GM21367 (cell line): ENCODE results near the gene SP140.
A peak's percentile ranks its signal among the peaks of the same experiment; 100 is the strongest.
"Not testable (repeated sequence)": the region's sequence is repeated elsewhere in the genome, so short reads cannot be mapped to it uniquely, and the experiment has no call there.

ENCODE experiments used
- ATAC-seq: cut with Tn5 transposase; IDR thresholded peaks from one replicate; pipeline ENCODE4 v1.9.1; 2021; ENCODE audit not compliant: unreplicated experiment

SP140 gene

GRCh38 chr2:230325316-230326243 is 100.0 kb downstream of the SP140 start:
- ATAC-seq: no peak

GRCh38 chr2:230326453-230327417 is 101.2 kb downstream of the SP140 start, which contains the start of gene SP140L:
Gene SP140L, plus strand, starts transcription at chr2:230327193. Its CDS starts 77 bp downstream, at chr2:230327270.
- peak; percentile 83 for ATAC-seq

GRCh38 chr2:230327418-230328154 is 102.0 kb downstream of the SP140 start:
- ATAC-seq: peak; percentile 56

- no peak for ATAC-seq
These were observed 102.6 kb downstream of the SP140 start for GRCh38 chr2:230328155-230328458.

- no peak for ATAC-seq
These were observed 104.5 kb downstream of the SP140 start for GRCh38 chr2:230329946-230330605.

GRCh38 chr2:230330725-230331124 is 105.2 kb downstream of the SP140 start:
- no peak for ATAC-seq

- no peak for ATAC-seq
These were observed 109.9 kb downstream of the SP140 start for GRCh38 chr2:230335461-230335863.

GRCh38 chr2:230335864-230336506 is 110.4 kb downstream of the SP140 start:
- ATAC-seq: no peak

- ATAC-seq: not testable (repeated sequence)
These were observed 116.5 kb downstream of the SP140 start for GRCh38 chr2:230341936-230342528.

GRCh38 chr2:230343041-230343624 is 117.6 kb downstream of the SP140 start:
- not testable (repeated sequence) for ATAC-seq

- no peak for ATAC-seq
These were observed 118.2 kb downstream of the SP140 start for GRCh38 chr2:230343747-230344146.

GRCh38 chr2:230346465-230346864 is 120.9 kb downstream of the SP140 start:
- ATAC-seq: no peak

GRCh38 chr2:230346921-230347533 is 121.5 kb downstream of the SP140 start:
- ATAC-seq: no peak

- ATAC-seq: no peak
These were observed 122.2 kb downstream of the SP140 start for GRCh38 chr2:230347659-230348305.

GRCh38 chr2:230348787-230349186 is 123.3 kb downstream of the SP140 start:
- ATAC-seq: no peak

GRCh38 chr2:230356084-230356483 is 130.5 kb downstream of the SP140 start:
- ATAC-seq: no peak

- ATAC-seq: no peak
These were observed 132.8 kb downstream of the SP140 start for GRCh38 chr2:230358305-230358704.

GRCh38 chr2:230360028-230360427 is 134.5 kb downstream of the SP140 start:
- no peak for ATAC-seq
